GM23338 (cell line): ENCODE measurements around the gene ZNF579. TPM values are rescaled to one million over a fixed set of nuclear protein-coding genes. Genes with fewer than 3 reads are reported as not detected.

Experiments
- ATAC-seq: fragments of 200-7000 bp; cut with Tn5 transposase; 3 replicates; pipeline ENCODE4 v1.9.1; 2020
- DNase-seq: peaks from one replicate; pipeline ENCODE4 v3.0.0-alpha.2; 2015; ENCODE audit warnings: low spot score
- H2AFZ ChIP-seq: fragments of 200-600 bp; sonication (generic); 2 replicates; pipeline ENCODE4 v1.8.0; 2016; ENCODE audit warnings: antibody characterized with exemption, mild to moderate bottlenecking, moderate library complexity
- H3F3A ChIP-seq: fragments of 200-600 bp; sonication (generic); replicated peaks from 2 replicates; pipeline ENCODE4 v1.8.0; 2017; ENCODE audit warnings: antibody characterized with exemption, mixed run types, low read depth
- H3K27ac ChIP-seq: fragments of 200-600 bp; sonication (generic); 2 replicates; pipeline ENCODE4 v1.6.1; 2016; ENCODE audit warnings: low read depth
- H3K27me3 ChIP-seq: fragments of 200-600 bp; sonication (generic); 2 replicates; pipeline ENCODE4 v1.8.0; 2016; ENCODE audit warnings: mild to moderate bottlenecking, mixed run types, moderate library complexity; ENCODE audit not compliant: insufficient read depth
- H3K36me3 ChIP-seq: fragments of 200-600 bp; sonication (generic); 2 replicates; pipeline ENCODE4 v1.8.0; 2016; ENCODE audit warnings: mild to moderate bottlenecking; ENCODE audit not compliant: insufficient read depth
- H3K4me1 ChIP-seq: fragments of 200-600 bp; sonication (generic); 2 replicates; pipeline ENCODE4 v1.8.0; 2016; ENCODE audit warnings: mild to moderate bottlenecking, moderate library complexity; ENCODE audit not compliant: insufficient read depth
- H3K4me2 ChIP-seq: fragments of 200-600 bp; sonication (generic); 2 replicates; pipeline ENCODE4 v1.7.1; 2017; ENCODE audit warnings: mixed run types
- H3K4me3 ChIP-seq: fragments of 200-600 bp; sonication (generic); 2 replicates; pipeline ENCODE4 v1.6.1; 2016; ENCODE audit warnings: mixed run types
- H3K79me2 ChIP-seq: fragments of 200-600 bp; sonication (generic); replicated peaks from 2 replicates; pipeline ENCODE4 v1.8.0; 2017; ENCODE audit warnings: mild to moderate bottlenecking; ENCODE audit not compliant: insufficient read depth
- H3K9me2 ChIP-seq: fragments of 200-600 bp; sonication (generic); 2 replicates; pipeline ENCODE4 v1.8.0; 2017; ENCODE audit not compliant: insufficient read depth
- H4K20me1 ChIP-seq: fragments of 200-600 bp; sonication (generic); replicated peaks from 2 replicates; pipeline ENCODE4 v1.8.0; 2017; ENCODE audit warnings: mild to moderate bottlenecking; ENCODE audit not compliant: insufficient read depth
- H3K27ac Mint-ChIP-seq: 2 replicates; pipeline ENCODE4 v1.8.0; 2020; ENCODE audit warnings: inconsistent platforms, mild to moderate bottlenecking, moderate library complexity, mixed read lengths
- H3K27me3 Mint-ChIP-seq: 3 replicates; pipeline ENCODE4 v1.8.0; 2022; ENCODE audit warnings: low read depth, mild to moderate bottlenecking, moderate library complexity, mixed read lengths, inconsistent platforms; ENCODE audit not compliant: insufficient read depth, poor library complexity
- H3K36me3 Mint-ChIP-seq: 3 replicates; pipeline ENCODE4 v1.8.0; 2021; ENCODE audit warnings: low read depth, mild to moderate bottlenecking, inconsistent platforms, moderate library complexity, mixed read lengths
- H3K4me1 Mint-ChIP-seq: 3 replicates; pipeline ENCODE4 v1.8.0; 2020; ENCODE audit warnings: mild to moderate bottlenecking, inconsistent platforms, mixed read lengths
- H3K4me3 Mint-ChIP-seq: 3 replicates; pipeline ENCODE4 v1.8.0; 2021; ENCODE audit warnings: moderate library complexity, mild to moderate bottlenecking, inconsistent platforms, mixed read lengths
- H3K9me3 Mint-ChIP-seq: 3 replicates; pipeline ENCODE4 v1.8.0; 2020; ENCODE audit warnings: moderate library complexity, mild to moderate bottlenecking, inconsistent platforms, mixed read lengths
- CREB1 ChIP-seq: fragments of 250-450 bp; sonication (Bioruptor Pico); IDR thresholded peaks from 2 replicates; pipeline ENCODE4 v1.5.0; 2020; ENCODE audit warnings: low read depth, mild to moderate bottlenecking, moderate library complexity
- ETS1 ChIP-seq: IDR thresholded peaks from 2 replicates; pipeline ENCODE4 v1.6.1; 2016; ENCODE audit warnings: antibody characterized with exemption
- EZH2 ChIP-seq: fragments of 200-600 bp; sonication (generic); IDR thresholded peaks from one replicate; pipeline ENCODE4 v1.8.0; 2017; ENCODE audit warnings: antibody characterized with exemption, mild to moderate bottlenecking, low read depth; ENCODE audit not compliant: unreplicated experiment
- EZH2phosphoT487 ChIP-seq: fragments of 200-600 bp; sonication (generic); IDR thresholded peaks from one replicate; pipeline ENCODE4 v1.8.1; 2018; ENCODE audit warnings: antibody characterized with exemption; ENCODE audit not compliant: unreplicated experiment
- JUNB ChIP-seq: IDR thresholded peaks from one replicate; pipeline ENCODE4 v1.6.1; 2016; ENCODE audit warnings: antibody characterized with exemption; ENCODE audit not compliant: unreplicated experiment
- NANOG ChIP-seq: IDR thresholded peaks from 2 replicates; pipeline ENCODE4 v1.6.1; 2016; ENCODE audit warnings: antibody characterized with exemption, borderline replicate concordance
- POLR2AphosphoS5 ChIP-seq: IDR thresholded peaks from 2 replicates; pipeline ENCODE4 v1.6.1; 2016; ENCODE audit warnings: antibody characterized with exemption, low read depth
- REST ChIP-seq: IDR thresholded peaks from one replicate; pipeline ENCODE4 v1.6.1; 2018; ENCODE audit warnings: antibody characterized with exemption; ENCODE audit not compliant: unreplicated experiment
- STAT1 ChIP-seq: IDR thresholded peaks from one replicate; pipeline ENCODE4 v1.6.1; 2016; ENCODE audit warnings: antibody characterized with exemption; ENCODE audit not compliant: unreplicated experiment
- ZNF114 ChIP-seq: fragments of 250-450 bp; sonication (Bioruptor Pico); IDR thresholded peaks from 2 replicates; pipeline ENCODE4 v1.5.0; 2020; ENCODE audit warnings: mild to moderate bottlenecking, moderate library complexity
- ZNF331 ChIP-seq: fragments of 250-450 bp; sonication (Bioruptor Pico); IDR thresholded peaks from 2 replicates; pipeline ENCODE4 v1.5.0; 2020; ENCODE audit warnings: low read depth, mild to moderate bottlenecking, moderate library complexity
- long read RNA-seq: library from polyadenylated mRNA; unstranded; transcript quantifications from one replicate; pipeline ENCODE4 v2.0.0, GENCODE V29; 2020; ENCODE audit not compliant: unreplicated experiment
- polyA plus RNA-seq: library from polyadenylated mRNA; unstranded; fragments of >200 nt; fragmentation: Nextera tagmentation; extraction: Ambion mirVana; gene quantifications from 2 replicates; pipeline ENCODE4 v1.2.1, GENCODE V29; 2016
- total RNA-seq: library from RNA; depleted of rRNA; stranded (reverse); fragments of >200 nt; shearing (Covaris generic); gene quantifications from 2 replicates; pipeline ENCODE4 v1.2.3, GENCODE V29; 2014; rRNA removed
- TF ChIP-seq, protein P1 (sequence below): fragments of 250-450 bp; sonication (Bioruptor Pico); IDR thresholded peaks from 2 replicates; pipeline ENCODE4 v1.5.0; 2020; ENCODE audit warnings: mild to moderate bottlenecking, moderate library complexity
- TF ChIP-seq, protein P2 (sequence below), 2 experiments: fragments of 200-600 bp in 1 of 2; sonication (generic) in 1 of 2; conservative IDR thresholded peaks; 2 replicates each; pipeline versions ENCODE4 v1.5.1 to v1.6.1; 2016 to 2017; ENCODE audit warnings: antibody characterized with exemption in 2 of 2, low read depth in 2 of 2, mild to moderate bottlenecking in 2 of 2, moderate library complexity in 1 of 2

Gene ZNF579
- 8.4 and 12.2 TPM in 2 replicates for total RNA-seq
- polyA plus RNA-seq: 7.3 and 8.6 TPM in 2 replicates
- long read RNA-seq: 0 reads

DNA sequence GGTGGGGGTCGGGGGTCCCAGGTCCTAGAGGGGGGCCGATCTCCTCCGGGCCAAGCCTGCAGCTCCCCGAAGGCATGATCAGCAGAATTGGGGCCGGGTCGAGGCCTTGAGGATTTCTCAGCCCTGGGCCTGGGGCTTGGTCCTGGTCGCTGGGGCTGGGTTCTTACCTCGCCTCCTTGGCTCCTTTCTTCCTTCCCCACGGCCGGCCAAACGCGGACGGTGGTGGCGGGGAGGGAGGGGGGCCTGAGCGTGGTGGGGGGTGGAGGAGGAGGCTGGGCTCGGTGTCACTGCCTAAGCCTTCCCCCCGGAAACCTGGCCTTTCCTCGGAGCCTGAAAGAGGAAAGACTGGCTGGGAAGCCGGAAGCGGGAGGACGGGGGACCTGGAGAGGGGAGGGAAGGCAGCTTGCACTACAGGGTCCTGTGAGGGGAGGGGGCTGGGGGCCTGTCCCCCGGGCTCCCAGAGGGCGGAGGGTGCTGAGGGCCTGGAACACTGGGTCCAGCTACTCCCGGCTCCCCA, at the start of gene ZNF579:
Gene ZNF579, minus strand, starts transcription at position 221 of the 517 bp plus-strand sequence. CDS start 1,209 bp downstream, outside the sequence.
- Histone ChIP-seq H3K36me3 (no peaks in the 10 kb centered on the region; the same call in none of the 2 replicates), H3K4me3 (peak within 1 kb of the TSS; percentile 93), H3K4me2 (peak within 1 kb of the TSS; percentile 89), H3F3A (peaks cover 17% of the 10 kb centered on the region), H3K4me1 (peaks cover 6% of the 10 kb centered on the region), H3K27me3 (no peaks in the 10 kb centered on the region), H4K20me1 (no peaks in the 10 kb centered on the region), H3K27ac (peak within 1 kb of the TSS; percentile 56; the same call in 1 of the 2 replicates), H3K79me2 (peaks cover 13% of the 10 kb centered on the region; the same call in 1 of the 2 replicates), H2AFZ (no peak within 1 kb of the TSS), H3K9me2 (no peaks in the 10 kb centered on the region)
- Mint-ChIP-seq H3K4me3 (peak within 1 kb of the TSS; percentile 87), H3K4me1 (peaks cover 13% of the 10 kb centered on the region), H3K9me3 (no peaks in the 10 kb centered on the region; the same call in 2 of the 3 replicates), H3K36me3 (peaks cover 25% of the 10 kb centered on the region), H3K27ac (peak within 1 kb of the TSS; percentile 74), H3K27me3 (peaks cover 18% of the 10 kb centered on the region)
- ATAC-seq (peak; percentile 76), DNase-seq (peak; percentile 95)
- TF ChIP-seq, protein P1, sequence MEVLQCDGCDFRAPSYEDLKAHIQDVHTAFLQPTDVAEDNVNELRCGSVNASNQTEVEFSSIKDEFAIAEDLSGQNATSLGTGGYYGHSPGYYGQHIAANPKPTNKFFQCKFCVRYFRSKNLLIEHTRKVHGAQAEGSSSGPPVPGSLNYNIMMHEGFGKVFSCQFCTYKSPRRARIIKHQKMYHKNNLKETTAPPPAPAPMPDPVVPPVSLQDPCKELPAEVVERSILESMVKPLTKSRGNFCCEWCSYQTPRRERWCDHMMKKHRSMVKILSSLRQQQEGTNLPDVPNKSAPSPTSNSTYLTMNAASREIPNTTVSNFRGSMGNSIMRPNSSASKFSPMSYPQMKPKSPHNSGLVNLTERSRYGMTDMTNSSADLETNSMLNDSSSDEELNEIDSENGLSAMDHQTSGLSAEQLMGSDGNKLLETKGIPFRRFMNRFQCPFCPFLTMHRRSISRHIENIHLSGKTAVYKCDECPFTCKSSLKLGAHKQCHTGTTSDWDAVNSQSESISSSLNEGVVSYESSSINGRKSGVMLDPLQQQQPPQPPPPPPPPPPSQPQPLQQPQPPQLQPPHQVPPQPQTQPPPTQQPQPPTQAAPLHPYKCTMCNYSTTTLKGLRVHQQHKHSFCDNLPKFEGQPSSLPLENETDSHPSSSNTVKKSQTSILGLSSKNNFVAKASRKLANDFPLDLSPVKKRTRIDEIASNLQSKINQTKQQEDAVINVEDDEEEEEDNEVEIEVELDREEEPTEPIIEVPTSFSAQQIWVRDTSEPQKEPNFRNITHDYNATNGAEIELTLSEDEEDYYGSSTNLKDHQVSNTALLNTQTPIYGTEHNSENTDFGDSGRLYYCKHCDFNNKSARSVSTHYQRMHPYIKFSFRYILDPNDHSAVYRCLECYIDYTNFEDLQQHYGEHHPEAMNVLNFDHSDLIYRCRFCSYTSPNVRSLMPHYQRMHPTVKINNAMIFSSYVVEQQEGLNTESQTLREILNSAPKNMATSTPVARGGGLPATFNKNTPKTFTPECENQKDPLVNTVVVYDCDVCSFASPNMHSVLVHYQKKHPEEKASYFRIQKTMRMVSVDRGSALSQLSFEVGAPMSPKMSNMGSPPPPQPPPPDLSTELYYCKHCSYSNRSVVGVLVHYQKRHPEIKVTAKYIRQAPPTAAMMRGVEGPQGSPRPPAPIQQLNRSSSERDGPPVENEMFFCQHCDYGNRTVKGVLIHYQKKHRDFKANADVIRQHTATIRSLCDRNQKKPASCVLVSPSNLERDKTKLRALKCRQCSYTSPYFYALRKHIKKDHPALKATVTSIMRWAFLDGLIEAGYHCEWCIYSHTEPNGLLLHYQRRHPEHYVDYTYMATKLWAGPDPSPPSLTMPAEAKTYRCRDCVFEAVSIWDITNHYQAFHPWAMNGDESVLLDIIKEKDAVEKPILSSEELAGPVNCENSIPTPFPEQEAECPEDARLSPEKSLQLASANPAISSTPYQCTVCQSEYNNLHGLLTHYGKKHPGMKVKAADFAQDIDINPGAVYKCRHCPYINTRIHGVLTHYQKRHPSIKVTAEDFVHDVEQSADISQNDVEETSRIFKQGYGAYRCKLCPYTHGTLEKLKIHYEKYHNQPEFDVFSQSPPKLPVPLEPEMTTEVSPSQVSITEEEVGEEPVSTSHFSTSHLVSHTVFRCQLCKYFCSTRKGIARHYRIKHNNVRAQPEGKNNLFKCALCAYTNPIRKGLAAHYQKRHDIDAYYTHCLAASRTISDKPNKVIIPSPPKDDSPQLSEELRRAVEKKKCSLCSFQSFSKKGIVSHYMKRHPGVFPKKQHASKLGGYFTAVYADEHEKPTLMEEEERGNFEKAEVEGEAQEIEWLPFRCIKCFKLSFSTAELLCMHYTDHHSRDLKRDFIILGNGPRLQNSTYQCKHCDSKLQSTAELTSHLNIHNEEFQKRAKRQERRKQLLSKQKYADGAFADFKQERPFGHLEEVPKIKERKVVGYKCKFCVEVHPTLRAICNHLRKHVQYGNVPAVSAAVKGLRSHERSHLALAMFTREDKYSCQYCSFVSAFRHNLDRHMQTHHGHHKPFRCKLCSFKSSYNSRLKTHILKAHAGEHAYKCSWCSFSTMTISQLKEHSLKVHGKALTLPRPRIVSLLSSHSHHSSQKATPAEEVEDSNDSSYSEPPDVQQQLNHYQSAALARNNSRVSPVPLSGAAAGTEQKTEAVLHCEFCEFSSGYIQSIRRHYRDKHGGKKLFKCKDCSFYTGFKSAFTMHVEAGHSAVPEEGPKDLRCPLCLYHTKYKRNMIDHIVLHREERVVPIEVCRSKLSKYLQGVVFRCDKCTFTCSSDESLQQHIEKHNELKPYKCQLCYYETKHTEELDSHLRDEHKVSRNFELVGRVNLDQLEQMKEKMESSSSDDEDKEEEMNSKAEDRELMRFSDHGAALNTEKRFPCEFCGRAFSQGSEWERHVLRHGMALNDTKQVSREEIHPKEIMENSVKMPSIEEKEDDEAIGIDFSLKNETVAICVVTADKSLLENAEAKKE (CRISPR knock-in tag): no peak
- peak; percentile 71; the same call in 1 of the 2 replicates for TF ChIP-seq ETS1
- TF ChIP-seq, protein P2, sequence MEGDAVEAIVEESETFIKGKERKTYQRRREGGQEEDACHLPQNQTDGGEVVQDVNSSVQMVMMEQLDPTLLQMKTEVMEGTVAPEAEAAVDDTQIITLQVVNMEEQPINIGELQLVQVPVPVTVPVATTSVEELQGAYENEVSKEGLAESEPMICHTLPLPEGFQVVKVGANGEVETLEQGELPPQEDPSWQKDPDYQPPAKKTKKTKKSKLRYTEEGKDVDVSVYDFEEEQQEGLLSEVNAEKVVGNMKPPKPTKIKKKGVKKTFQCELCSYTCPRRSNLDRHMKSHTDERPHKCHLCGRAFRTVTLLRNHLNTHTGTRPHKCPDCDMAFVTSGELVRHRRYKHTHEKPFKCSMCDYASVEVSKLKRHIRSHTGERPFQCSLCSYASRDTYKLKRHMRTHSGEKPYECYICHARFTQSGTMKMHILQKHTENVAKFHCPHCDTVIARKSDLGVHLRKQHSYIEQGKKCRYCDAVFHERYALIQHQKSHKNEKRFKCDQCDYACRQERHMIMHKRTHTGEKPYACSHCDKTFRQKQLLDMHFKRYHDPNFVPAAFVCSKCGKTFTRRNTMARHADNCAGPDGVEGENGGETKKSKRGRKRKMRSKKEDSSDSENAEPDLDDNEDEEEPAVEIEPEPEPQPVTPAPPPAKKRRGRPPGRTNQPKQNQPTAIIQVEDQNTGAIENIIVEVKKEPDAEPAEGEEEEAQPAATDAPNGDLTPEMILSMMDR (conservative IDR thresholded peaks at IDR 0.05; ENCODE audit: low read depth in 2 of 2): 0 out of 4 replicates have a peak, but pooled peaks of 1 of the 2 experiments have one; percentile 1
- TF ChIP-seq ZNF331 (CRISPR knock-in tag): no peak
- TF ChIP-seq ZNF114 (CRISPR knock-in tag): no peak
- TF ChIP-seq EZH2: no peak
- TF ChIP-seq POLR2AphosphoS5: peak; percentile 50; the same call in 1 of the 2 replicates
- no peak for TF ChIP-seq STAT1
- TF ChIP-seq CREB1 (CRISPR knock-in tag): peak; percentile 51; the same call in 1 of the 2 replicates
- no peak for TF ChIP-seq EZH2phosphoT487
- peak; percentile 60 for TF ChIP-seq REST
- TF ChIP-seq JUNB: no peak
- no peak for TF ChIP-seq NANOG
